HG03095 (cell line): ENCODE data around the gene AAK1.
A peak's percentile ranks its signal among the peaks of the same experiment; 100 is the strongest.

ENCODE experiments used
- ATAC-seq: cut with Tn5 transposase; IDR thresholded peaks from one replicate; pipeline ENCODE4 v1.9.1; 2021; ENCODE audit warnings: moderate library complexity; ENCODE audit not compliant: unreplicated experiment

AAK1 gene

GRCh38 chr2:69546646-69547045, 96.9 kb downstream of the AAK1 start:
- no peak for ATAC-seq

GRCh38 chr2:69545477-69545932, 98.0 kb downstream of the AAK1 start:
- no peak for ATAC-seq

GRCh38 chr2:69544951-69545350, 98.6 kb downstream of the AAK1 start:
- ATAC-seq = no peak

GRCh38 chr2:69539549-69539908, 104.0 kb downstream of the AAK1 start:
- ATAC-seq = no peak

DNA sequence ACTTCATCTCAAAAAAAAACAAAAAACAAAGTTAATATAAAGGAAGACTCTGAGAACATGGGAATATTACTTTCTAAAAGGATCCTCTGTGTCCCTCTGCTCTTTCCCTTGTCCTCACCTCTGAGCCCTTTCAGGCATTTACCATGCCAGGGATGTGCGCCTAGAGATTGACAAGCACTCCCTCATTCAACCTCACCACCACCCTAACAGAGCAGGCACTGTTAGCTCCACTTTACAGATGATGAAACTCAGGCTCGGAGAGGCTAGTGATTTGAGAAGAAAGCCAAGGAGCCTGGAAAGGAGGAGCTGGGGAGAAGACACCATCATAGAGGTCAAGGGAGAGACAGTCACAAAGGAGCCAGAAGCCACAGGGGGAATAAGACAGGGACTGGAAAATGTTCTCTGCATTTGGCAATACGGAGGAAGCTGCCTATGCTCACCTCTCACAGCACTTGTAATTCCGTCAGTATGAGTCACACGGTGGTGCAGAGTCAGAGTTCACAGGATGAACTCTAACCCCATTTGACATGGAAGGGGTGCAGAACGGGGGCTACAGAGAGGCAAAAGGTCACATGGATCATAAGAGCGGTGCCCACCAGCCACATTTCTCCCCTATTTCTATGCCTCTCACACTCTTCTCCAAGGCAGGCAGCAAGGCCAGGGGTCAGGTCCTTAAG, 104.5 kb downstream of the AAK1 start:
- ATAC-seq = no peak

- ATAC-seq = no peak
These were observed 105.3 kb downstream of the AAK1 start for GRCh38 chr2:69538249-69538648.

GRCh38 chr2:69535817-69536241, 107.7 kb downstream of the AAK1 start:
- ATAC-seq = peak; percentile 74

GRCh38 chr2:69531186-69531585, 112.4 kb downstream of the AAK1 start:
- no peak for ATAC-seq

- no peak for ATAC-seq
These were observed 114.1 kb downstream of the AAK1 start for GRCh38 chr2:69529480-69529879.

DNA sequence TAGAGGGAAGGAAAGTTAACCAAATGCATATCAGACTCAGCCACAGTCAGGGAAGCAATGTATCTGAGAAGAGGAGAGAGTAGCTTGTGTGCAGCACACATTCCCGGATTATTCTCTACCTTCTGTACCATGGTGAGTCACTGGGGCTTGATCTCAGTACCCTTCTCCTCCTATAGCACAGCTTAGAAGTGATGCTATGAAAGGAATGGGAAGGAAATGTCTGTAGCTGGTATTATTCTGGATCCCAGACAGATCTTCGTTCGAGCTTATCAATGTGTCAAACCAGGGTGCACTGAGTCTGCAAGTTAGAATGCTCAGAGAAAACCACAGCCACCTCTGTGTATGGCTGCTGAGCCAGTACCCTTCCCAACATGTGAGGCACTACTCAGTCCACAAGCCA, 118.3 kb downstream of the AAK1 start:
- no peak for ATAC-seq

DNA sequence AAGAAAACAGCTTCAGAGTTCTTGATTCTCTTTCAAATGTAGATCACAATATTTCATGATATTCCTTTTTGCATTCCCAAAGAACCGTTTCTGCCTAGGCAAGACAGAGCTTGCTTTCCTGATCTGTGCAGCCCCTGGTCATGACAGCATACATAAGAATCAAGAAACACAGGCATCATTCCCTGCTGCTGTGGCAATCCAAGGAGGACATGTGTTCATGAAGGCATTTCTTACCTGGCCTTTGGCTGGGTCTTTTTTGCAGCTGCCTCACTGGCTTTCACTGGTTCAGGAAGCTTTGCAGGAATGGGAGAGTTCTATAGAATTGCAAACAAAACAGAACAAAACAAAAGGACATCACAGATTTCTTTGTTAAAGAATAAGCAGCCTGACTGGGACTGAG, 118.7 kb downstream of the AAK1 start:
- no peak for ATAC-seq

DNA sequence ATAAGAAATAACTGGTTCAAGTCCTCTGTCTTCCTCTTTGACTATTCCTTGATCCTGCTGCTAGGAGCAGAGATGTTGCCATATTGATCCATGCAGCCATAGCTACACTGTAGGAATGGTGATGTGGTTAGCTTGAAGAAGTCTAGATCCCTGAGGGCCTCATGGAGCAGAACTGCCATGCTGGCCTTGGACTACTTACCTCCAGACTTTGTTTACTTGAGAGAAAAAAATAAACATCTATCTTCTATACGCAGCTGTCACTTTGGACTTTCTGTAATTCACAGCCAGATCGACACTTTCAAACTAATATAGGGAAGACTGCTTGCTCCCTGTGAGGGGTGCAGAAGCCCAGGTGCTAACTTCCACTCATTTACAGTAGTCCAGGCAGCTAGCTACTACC, 121.8 kb downstream of the AAK1 start:
- no peak for ATAC-seq

DNA sequence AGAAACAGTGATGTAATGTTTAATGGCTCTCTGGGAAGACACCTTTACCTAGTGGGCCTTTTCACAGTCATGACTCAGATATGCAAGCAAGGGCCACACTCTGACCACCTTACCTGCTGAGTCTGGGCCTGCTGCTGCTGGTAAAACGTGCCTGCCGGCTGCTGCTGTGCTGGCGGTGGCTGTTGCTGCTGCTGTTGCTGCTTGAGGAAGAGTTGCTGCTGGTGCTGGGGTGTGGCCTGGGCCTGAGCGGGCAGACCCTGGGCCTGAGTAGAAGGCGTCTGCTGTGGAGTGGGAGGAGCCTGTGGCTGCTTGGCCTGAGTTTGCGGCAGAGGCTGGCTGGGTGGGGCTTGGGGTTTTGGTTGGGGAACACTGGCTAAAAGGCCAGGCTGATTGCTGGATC, 124.7 kb downstream of the AAK1 start:
- ATAC-seq = no peak

DNA sequence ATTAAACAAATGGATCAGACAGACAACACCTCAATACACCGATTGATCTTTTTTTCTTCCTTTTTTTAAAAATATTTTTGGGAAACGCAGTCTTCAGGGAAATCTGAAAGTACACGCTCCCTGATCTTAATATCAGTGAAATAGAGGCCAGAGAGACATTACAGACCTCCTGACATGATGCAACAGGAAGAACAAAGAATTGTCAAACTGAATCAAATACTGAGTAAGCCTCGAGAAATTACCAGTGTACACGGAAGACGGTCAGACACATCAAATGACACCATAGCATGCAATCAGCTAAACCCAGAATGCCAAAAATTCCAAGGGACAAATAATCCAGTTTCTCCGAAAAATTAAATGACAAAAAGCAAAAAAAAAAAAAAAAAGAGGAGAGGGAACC, 126.1 kb downstream of the AAK1 start:
- ATAC-seq = no peak

DNA sequence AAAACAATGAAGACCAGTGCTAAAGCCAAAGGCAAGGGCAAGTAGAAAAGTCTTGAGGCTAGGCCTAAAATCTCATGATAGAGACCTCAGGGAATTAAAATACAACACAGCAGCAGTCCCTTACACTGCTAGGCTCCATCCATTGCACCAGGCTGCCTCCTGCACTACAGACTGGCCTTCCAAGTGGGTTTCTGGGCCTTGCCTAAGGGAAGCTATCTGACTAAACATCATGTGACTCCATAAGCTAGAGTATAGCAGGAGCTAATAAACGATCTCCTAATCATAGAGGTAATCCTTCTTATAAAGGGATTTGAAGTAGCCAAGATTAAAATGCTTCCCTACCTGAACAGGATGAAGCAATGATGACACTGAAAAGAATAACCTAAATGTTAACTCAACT, 128.7 kb downstream of the AAK1 start:
- no peak for ATAC-seq

DNA sequence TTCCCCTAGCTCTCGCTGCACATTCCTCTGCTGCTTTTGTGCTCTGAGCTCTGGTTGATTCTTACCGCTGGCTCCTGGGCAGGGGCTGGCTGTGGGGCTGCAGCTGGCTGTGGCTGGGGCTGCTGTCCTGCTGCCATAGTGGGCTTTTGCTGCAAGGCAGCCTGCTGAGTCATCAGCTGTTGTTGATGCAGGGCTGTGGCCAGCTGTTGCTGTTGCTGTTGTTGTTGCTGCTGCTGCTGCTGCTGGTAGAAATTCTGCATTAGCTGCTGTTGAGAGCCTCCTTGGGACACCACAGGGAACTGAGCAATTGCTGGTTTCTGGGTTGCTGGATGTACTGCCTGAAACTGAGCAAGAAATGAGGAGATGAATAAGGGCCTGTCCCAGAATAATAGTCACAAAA, 129.1 kb downstream of the AAK1 start:
- no peak for ATAC-seq

- ATAC-seq = no peak
These were observed 131.1 kb downstream of the AAK1 start for GRCh38 chr2:69512446-69512845.

DNA sequence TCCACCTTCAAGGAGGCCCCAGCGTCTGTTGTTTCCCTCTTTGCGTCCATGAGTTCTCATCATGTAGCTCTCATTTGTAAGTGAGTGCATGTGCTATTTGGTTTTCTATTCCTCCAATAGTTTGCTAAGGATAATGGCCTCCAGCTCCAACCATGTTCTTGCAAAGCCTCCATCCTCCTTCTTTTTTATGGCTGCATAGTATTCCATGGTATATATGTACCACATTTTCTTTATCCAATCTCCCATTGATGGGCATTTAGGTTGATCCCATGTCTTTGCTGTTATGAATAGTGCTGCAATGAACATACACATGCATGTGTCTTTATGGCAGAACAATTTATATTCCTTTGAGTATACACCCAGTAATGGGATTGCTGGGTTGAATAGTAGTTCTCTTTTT, 133.3 kb downstream of the AAK1 start:
- ATAC-seq = no peak

DNA sequence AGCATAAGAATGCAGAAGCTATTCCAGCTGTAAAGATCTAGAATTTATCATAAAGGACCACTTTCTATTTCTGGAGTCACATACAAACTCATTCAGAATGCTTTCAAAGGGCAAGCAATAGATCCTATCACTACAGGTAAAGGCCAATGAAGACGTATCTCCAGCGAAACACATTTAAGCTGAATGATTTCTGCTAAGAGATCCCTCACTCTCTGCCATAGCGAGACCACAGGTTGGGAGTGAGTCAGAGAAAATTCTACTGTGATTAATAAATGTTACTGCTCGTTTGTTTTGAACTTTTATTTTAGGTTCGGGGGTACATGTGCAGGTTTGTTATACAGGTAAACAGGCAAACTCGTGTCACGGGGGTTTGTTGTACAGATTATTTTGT, 133.8 kb downstream of the AAK1 start:
- no peak for ATAC-seq

DNA sequence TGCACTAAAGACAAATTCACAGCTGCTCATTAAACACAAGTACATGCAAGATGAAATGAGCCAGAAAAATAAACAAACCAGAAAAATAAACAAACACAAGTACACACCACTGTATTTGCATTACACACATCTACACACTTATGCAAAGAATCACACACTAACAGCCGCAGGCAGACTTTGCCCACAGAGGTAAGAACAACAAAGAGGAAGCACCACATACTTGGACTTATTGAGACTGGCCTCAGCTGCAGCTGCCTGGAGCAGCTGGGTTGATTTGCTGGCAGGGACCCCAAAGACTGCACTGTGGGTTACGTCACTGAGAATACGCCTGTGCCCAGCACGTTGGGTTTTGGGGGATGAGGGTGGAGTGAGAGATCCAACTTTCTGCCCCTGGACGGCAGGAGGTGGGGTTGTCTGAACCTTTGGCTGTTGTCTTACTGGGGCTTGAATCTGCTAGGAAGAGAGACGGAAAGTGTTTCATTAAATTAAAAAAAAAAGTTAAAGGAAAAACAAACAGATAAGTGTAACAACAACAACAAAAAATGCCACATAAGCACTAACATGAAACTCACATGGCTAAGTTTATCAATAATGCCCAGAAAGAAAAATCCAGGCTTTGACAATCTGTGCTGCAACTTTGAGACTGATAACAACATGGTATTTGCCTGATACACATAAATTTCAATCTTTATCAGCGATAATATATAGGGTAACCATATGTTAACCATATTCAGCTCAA, 134.4 kb downstream of the AAK1 start:
- no peak for ATAC-seq

DNA sequence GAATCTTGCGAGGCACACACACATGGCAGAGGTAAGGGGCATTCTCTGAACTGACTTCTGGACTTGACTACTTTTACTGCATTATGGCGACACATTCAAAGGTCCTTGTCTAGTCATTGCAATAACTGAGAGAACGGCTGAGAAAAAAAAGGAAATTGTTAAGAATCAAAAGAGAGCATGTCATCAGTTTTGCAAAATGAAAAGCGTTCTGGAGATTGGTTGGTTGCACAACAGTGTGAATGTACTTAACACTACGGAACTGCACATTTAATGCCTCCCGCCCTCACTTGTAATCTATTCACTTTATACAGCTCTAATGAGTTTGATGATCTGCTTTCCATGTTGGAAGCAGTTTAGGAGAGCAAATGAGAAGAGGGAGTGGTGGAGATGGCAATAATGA, 137.8 kb downstream of the AAK1 start:
- ATAC-seq = no peak

- ATAC-seq = no peak
These were observed 142.2 kb downstream of the AAK1 start for GRCh38 chr2:69501301-69501700.

- ATAC-seq = no peak
These were observed 143.6 kb downstream of the AAK1 start for GRCh38 chr2:69499966-69500365.
